Measurements from ENCODE around the gene IFNA4.
"Not testable (repeated sequence)": the region's sequence is repeated elsewhere in the genome, so short reads cannot be mapped to it uniquely, and the experiment has no call there.

IFNA4 gene

DNA sequence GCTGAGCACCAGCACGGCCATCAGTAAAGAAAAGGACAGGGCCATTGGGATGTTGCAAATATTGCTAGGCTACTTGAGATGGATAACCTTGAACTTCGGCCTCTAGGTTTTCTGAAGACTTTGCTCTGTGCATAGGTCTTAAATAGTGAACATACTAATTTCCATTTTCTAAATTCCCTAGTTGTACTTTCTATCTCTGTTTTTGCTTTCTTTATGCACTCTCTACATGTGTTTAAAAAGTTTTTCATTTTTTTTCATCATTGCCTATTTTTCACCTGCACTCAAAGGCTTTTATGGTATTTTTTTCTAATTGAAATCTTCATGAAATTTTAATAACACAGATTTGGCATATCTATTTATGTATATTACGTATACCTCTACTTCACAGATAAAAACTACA lies at the start of gene IFNA4:
Gene IFNA4 (minus strand): TSS at position 101 of the 400 bp plus-strand sequence. CDS start 56 bp downstream, at position 45.
- not testable (repeated sequence) for DNase-seq

DNA sequence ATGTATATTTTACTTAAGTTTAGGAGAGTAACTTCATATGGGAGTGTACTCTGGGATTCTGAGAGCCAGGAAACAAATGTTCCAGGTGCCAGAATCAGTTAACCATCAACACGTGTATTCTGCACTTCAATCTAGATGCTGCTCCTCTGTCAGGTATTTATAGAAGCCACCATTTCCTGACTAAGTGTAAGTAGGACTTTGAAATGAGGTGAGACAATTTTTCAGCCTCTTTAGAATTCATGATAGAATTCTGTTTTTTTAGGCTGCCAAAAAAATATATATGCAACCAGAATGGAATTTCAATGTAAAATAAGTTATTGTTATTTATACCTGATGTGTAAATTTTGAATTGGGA lies 49.0 kb upstream of the IFNA4 start:
- not testable (repeated sequence) for DNase-seq

DNA sequence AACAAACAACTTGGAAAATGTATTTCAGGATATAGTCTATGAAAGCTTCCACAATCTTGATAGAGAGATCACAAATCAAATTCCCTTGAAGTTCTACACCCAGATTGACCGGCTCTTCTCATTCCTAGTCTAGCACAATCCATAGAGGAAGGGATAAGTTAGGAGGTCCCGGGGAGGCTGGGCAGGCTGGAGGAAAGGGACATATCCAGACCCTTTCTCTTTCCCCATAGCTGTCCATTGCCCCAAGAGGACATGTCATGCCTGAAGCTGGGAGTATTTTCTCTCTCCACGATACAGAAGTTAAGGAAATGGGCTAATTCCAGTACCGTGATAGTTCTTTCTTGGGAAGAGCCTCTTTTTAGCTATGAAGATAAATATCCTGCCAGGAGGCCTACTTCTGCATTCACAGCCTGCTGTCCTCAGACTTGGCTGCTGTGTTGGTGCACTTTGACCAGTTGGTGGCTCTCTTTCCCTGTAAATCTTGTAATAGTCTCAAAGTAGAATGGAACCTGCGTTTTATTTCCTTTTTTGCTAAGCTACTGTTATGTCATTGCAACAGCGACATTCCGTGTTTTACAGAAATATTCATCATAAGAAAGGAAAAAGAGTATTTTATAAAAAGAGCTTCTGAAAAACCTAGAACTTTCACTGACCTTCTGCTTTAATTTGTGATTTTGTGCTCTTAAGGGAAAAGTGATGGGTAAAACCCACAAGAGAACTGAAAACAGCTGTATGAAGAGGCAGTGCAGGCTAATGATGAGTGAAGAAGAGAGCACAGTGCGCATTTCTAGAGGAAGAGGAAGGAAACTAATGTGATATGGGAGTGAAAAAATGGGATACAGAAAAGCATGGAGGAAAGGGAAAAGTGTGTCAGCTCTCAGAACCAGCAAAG lies 48.3 kb upstream of the IFNA4 start:
- peak in 1 of 2 donors; percentile 5 for DNase-seq

DNA sequence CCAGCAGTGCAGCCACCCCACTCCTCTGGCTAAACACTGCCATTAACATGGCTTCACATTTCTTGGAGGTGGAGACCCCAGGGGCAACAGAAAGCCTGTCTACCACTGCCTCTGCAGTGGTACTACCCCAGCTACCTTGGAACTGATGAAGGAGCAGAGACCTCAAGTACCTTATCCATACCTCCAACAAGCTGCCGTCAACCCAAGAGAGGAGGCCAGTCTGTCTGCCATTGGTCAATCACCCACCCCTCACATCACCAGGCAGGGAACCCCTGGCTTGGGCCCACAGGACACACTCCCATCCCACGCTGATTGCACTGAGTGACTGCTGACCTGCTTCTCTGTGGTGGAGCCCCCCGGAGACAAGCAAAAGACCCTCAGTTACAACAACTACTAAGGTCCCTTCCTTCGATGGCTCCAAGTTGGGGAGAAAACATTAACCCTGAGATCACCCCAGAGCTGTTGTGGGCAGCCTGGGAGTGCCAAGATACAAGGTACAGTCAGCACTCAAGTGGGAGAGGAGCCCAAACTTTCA lies 46.8 kb upstream of the IFNA4 start:
- DNase-seq = no peak

DNA sequence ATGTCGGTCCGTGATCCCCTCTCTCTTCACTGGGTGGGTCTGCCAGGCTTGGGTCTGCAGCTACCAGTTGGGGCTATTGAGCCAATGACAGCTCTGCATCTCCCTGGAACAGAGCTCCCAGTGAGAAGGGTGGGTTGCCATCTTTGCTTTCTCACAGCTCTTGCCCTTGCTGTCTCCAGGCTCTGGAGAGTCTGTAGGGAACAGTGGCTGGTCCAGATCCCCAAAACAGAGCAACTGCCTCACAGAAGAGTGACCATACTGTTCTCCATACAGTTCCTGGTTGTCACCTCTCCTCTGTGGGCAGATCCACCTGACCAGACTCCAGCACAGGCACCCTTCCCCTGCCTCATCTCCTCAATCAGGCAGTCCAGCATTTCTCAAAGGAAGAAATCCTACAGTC lies 45.9 kb upstream of the IFNA4 start:
- DNase-seq = no peak

DNA sequence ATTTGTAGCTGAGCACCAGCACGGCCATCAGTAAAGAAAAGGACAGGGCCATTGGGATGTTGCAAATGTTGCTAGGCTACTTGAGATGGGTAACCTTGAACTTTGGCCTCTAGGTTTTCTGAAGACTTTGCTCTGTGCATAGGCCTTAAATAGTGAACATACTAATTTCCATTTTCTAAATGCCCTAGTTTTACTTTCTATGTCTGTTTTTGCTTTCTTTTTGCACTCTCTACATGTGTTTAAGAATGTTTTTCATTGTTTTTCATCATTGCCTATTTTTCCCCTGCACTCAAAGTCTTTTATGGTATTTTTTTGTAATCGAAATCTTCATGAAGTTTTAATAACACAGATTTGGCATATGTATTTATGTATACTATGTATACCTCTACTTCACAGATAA lies 40.7 kb upstream of the IFNA4 start, which contains the start of gene IFNA17:
Gene IFNA17 (minus strand): TSS at position 101 of the 400 bp plus-strand sequence. CDS start 49 bp downstream, at position 52.
- no peak for DNase-seq

DNA sequence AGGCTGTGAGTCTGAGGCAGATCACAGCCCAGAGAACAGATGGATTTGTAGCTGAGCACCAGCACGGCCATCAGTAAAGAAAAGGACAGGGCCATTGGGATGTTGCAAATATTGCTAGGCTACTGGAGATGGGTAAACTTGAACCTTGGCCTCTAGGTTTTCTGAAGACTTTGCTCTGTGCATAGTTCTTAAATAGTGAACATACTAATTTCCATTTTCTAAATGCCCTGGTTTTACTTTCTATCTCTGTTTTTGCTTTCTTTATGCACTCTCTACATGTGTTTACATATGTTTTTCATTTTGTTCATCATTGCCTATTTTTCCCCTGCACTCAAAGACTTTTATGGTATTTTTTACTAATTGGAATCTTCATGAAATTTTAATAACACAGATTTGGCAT lies 29.8 kb upstream of the IFNA4 start, which contains the start of gene IFNA16:
Gene IFNA16 (minus strand): TSS at position 101 of the 400 bp plus-strand sequence. CDS start 6 bp downstream, at position 95.
- not testable (repeated sequence) for DNase-seq

DNA sequence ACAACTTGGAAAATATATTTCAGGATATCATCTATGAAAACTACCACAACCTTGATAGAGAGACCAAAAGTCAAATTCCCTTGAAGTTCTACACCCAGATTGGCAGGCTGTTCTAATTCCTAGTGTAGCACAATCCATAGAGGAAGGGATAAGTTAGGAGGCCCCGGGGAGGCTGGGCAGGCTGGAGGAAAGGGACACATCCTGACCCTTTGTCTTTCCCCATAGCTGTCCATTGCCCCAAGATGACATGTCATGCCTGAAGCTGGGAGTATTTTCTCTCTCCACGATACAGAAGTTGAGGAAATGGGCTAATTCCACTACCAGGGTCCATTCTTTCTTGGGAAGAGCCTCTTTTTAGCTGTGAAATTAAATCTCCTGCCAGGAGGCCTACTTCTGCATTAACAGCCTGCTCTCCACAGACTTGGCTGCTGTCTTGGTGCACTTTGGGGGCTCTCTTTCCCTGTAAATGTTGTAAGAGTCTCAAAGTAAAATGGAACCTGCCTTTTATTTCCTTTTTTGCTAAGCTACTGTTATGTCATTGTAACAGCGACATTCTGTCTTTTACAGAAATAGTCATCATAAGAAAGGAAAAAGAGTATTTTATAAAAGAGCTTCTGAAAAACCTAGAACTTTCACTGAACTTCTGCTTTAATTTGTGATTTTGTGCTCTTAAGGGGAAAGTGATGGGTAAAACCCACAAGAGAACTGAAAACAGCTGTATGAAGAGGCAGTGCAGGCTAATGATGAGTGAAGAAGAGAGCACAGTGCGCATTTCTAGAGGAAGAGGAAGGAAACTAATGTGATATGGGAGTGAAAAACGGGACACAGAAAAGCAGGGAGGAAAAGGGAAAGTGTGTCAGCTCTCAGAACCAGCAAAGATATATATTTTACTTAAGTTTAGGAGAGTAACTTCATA lies 26.3 kb upstream of the IFNA4 start:
- not testable (repeated sequence) for DNase-seq

DNA sequence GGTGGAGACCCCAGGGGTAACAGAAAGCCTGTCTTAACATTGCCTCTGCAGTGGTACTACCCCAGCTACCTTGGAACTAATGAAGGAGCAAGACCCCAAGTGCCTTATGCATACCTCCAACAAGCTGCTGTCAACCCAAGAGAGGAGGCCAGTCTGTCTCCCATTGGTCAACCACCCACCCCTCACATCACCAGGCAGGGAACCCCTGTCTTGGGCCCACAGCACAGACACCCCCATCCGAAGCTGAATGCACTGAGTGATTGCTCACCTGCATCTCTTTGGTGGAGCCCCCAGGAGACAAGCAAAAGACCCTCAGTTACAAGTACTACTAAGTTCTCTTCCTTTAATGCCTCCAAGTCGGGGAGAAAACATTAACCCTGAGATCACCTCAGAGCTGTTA lies 24.8 kb upstream of the IFNA4 start:
- not testable (repeated sequence) for DNase-seq

DNA sequence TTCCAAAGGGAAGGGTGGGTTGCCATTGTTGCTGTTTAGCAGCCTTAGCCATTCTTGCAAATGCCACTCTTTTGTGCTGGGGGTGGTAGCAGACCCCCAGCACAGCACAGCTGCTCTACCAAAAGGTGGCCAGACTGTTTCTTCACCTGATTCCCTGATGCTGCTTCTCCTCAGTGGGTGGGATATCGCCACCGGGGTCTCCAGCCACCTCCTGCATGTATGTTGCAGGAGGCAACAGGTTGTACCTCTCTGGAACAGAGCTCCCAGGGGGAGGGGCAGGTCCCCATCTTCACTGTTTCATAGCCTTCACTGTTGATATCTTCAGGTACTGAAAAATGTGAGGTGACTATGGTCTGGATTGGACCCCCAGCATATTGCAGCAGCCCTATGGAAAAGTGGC lies 23.4 kb upstream of the IFNA4 start:
- not testable (repeated sequence) for DNase-seq

DNA sequence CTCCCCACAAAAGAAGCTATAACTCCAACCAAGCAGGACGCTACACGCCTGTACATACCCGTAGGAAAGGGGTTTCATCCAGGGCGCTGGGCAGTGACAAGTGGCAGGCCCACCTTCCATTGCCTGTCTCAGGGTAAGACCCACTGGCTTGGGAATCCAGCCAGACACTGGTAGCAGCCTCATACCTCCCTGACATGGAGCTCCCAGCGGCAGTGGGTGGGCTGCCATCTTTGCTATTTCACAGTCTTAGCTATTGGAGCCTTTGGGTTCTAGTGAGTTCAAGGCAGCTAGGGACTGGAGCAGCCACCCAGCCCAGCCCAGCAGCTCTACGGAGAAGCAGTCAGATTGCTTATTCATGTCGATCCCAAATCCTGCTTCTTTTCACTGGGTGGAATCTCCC lies 22.9 kb upstream of the IFNA4 start:
- DNase-seq = no peak

DNA sequence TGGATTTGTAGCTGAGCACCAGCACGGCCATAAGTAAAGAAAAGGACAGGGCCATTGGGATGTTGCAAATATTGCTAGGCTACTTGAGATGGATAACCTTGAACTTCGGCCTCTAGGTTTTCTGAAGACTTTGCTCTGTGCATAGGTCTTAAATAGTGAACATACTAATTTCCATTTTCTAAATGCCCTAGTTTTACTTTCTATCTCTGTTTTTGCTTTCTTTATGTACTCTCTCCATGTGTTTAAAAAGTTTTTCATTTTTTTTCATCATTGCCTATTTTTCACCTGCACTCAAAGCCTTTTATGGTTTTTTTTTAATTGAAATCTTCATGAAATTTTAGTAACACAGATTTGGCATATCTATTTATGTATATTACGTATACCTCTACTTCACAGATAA lies 19.7 kb upstream of the IFNA4 start, which contains the start of gene IFNA10:
Gene IFNA10 (minus strand): TSS at position 101 of the 400 bp plus-strand sequence. CDS start 46 bp downstream, at position 55.
- not testable (repeated sequence) for DNase-seq

DNA sequence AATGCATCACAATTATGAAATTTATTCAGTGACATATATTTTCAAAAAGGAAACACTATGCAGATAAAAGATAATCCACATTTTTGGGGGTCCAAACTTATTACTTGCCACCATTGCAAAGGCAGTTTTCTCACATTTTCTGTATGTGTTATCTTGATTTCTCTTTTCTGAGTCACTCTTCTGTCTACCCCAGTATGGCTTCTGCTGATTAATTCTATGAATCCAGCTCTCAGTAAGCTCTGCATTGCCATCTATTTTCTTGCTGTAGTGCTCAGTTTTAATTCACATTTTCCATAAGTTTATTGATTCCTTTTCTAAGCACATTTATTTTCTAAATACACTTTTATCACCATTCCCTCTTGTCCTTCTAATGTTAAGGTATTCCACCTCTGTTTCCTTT lies 17.8 kb upstream of the IFNA4 start:
- DNase-seq = no peak

DNA sequence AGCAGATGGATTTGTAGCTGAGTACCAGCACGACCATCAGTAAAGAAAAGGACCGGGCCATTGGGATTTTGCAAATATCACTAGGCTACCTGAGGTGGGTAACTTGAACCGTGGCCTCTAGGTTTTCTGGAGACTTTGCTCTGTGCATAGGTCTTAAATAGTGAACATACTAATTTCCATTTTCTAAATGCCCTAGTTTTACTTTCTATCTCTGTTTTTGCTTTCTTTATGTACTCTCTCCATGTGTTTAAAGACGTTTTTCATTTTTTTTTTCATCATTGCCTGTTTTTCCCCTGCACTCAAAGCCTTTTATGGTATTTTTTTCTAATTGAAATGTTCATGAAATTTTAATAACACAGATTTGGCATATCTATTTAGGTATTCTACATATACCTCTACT lies 14.7 kb upstream of the IFNA4 start, which contains the start of gene IFNA7:
Gene IFNA7 (minus strand): TSS at position 101 of the 400 bp plus-strand sequence. CDS start 40 bp downstream, at position 61.
- DNase-seq = not testable (repeated sequence)

DNA sequence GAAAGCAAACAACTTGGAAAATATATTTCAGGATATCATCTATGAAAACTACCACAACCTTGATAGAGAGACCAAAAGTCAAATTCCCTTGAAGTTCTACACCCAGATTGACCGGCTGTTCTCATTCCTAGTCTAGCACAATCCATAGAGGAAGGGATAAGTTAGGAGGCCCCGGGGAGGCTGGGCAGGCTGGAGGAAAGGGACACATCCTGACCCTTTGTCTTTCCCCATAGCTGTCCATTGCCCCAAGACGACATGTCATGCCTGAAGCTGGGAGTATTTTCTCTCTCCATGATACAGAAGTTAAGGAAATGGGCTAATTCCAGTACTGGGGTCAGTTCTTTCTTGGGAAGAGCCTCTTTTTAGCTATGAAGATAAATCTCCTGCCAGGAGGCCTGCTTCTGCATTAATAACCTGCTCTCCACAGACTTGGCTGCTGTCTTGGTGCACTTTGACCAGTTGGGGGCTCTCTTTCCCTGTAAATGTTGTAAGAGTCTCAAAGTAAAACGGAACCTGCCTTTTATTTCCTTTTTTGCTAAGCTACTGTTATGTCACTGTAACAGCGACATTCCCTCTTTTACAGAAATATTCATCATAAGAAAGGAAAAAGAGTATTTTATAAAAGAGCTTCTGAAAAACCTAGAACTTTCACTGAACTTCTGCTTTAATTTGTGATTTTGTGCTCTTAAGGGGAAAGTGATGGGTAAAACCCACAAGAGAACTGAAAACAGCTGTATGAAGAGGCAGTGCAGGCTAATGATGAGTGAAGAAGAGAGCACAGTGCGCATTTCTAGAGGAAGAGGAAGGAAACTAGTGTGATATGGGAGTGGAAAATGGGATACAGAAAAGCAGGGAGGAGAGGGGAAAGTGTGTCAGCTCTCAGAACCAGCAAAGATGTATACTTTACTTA lies 7.7 kb upstream of the IFNA4 start:
- peak; percentile 24 to 31 for DNase-seq

DNA sequence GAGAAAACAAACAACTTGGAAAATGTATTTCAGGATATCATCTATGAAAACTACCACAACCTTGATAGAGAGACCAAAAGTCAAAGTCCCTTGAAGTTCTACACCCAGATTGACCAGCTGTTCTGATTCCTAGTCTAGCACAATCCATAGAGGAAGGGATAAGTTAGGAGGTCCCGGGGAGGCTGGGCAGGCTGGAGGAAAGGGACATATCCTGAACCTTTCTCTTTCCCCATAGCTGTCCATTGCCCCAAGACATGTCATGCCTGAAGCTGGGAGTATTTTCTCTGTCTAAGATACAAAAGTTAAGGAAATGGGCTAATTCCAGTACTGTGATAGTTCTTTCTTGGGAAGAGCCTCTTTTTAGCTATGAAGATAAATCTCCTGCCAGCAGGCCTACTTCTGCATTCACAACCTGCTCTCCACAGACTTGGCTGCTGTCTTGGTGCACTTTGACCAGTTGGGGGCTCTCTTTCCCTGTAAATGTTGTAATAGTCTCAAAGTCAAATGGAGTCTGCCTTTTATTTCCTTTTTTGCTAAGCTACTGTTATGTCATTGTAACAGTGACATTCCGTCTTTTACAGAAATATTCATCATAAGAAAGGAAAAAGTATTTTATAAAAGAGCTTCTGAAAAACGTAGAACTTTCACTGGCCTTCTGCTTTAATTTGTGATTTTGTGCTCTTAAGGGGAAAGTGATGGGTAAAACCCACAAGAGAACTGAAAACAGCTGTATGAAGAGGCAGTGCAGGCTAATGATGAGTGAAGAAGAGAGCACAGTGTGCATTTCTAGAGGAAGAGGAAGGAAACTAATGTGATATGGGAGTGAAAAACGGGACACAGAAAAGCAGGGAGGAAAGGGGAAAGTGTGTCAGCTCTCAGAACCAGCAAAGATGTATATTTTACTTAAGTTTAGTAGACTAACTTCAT lies 4.3 kb downstream of the IFNA4 start:
- peak in 1 of 2 donors; percentile 14 for DNase-seq

DNA sequence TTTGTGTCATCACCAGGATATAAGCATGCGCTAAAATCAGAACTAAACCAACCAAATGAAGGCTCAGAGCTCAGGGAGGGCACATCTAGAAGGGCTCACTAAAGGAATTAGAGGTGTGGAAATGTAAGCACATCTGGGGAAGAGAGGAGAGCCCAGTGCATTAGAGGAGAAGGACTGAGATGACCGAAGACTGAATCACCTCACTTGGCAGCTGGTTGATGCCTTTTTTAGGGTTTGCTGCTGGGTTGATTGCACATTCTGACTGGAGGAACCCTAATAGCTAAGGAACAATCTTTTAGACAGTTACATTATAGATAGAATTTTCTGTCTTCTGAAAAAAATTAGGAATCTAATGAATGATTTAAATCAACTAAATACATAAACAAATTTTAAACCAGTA lies 12.7 kb downstream of the IFNA4 start:
- no peak for DNase-seq

DNA sequence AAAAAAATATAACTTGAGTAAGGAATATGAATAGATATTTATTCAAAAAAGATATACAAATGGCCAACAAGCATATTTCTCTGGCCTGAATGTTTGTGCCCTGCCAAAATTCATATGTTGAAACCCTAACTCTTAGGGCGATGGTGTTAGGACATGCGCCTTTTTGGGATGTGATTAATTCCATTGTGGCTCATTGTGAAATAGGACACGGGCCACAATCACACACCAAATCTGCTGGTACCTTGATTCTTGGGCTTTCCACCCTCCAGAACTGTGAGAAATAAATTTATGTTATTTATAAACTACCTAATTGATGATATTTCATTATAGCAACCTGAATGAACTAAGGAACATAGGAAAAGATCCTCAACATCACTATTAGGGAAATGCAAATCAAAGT lies 15.2 kb downstream of the IFNA4 start:
- DNase-seq = no peak

DNA sequence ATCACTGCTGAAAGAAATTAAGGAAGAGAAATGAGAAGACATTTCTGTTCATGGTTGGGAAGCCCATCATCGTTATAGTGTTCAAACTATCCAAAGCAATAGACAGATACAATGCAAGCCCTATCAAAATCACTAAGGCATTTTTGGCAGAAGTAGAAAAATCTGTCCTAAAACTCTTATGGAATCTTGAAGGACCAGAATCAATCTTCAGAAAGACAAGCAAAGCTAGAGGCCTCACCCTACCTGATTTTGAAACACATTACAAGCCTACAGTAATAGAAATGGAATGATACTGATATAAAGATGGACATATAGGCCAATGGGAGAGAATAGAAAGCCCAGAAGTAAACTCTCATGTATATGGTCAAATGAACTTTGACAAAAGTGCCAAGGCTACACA lies 16.0 kb downstream of the IFNA4 start:
- DNase-seq = no peak

DNA sequence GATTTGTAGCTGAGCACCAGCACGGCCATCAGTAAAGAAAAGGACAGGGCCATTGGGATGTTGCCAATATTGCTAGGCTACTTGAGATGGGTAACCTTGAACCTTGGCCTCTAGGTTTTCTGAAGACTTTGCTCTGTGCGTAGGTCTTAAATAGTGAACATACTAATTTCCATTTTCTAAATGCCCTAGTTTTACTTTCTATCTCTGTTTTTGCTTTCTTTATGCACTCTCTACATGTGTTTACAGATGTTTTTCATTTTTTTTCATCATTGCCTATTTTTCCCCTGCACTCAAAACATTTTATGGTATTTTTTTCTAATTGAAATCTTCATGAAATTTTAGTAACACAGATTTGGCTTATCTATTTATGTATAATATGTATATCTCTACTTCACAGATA lies 20.8 kb downstream of the IFNA4 start, which contains the start of gene IFNA21:
Gene IFNA21 (minus strand): TSS at position 101 of the 400 bp plus-strand sequence. CDS start 48 bp downstream, at position 53.
- DNase-seq = not testable (repeated sequence)
